ENCODE measurements around the gene HOXA11.

Gene HOXA11

DNA sequence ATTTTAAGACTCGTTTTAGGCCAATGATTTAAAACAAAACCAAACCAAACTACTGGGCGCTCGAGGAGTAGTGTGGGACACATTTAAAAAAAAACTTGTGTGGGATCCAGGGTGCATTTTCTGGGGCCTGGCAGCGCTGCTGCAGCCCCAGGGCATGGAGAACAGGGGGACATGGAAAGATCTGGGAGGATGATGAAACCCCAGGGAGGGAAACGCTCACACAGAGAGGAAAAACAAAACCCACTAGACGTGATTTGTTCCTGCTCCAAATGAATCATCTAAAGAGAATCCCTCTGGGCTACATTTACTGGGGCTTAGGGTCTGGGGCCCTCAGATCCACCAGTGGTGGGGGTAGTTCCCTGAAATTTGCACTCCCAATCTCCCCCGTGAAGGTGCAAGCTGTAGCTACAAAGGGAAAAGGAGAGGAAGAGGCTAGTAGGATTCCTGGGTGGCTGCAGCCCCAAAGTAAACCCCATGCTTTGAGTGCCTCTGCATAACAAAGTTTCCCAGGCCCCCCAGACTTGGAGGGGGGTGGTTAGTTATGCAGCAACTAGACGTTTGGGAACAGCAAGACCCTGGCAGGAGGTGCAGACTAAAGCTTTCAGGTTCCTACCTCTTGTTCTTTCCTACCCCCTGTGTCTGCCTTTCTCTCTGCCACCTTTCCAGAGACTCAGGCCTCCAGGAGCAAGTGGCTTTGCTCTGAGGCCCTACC is 29.4 kb upstream of the HOXA11 start:
- H3K9ac ChIP-seq (ENCODE audit: low read depth in 1 of 2, low read length in 2 of 2), result no peak overlapping the region
- H3K4me1 ChIP-seq (ENCODE audit: control insufficient read depth in 2 of 2, insufficient read depth in 2 of 2, low read length in 2 of 2), result peaks cover 22 to 27% of the 10 kb centered on the region in 2 donors
- no peak overlapping the region for H3K4me3 ChIP-seq (ENCODE audit: low read length in 2 of 2)
- no peaks in the 10 kb centered on the region for H3K36me3 ChIP-seq (ENCODE audit: control insufficient read depth in 2 of 2, insufficient read depth in 2 of 2, low read length in 2 of 2)
- H3K27ac ChIP-seq (ENCODE audit: low read depth in 2 of 2, low read length in 2 of 2), result no peak overlapping the region
- no peaks in the 10 kb centered on the region for H3K9me3 ChIP-seq (ENCODE audit: control insufficient read depth in 2 of 2, low read length in 2 of 2)
- peaks cover 2 to 12% of the 10 kb centered on the region in 2 donors for H3K27me3 ChIP-seq (ENCODE audit: control insufficient read depth in 2 of 2, insufficient read depth in 2 of 2, low read length in 2 of 2)

DNA sequence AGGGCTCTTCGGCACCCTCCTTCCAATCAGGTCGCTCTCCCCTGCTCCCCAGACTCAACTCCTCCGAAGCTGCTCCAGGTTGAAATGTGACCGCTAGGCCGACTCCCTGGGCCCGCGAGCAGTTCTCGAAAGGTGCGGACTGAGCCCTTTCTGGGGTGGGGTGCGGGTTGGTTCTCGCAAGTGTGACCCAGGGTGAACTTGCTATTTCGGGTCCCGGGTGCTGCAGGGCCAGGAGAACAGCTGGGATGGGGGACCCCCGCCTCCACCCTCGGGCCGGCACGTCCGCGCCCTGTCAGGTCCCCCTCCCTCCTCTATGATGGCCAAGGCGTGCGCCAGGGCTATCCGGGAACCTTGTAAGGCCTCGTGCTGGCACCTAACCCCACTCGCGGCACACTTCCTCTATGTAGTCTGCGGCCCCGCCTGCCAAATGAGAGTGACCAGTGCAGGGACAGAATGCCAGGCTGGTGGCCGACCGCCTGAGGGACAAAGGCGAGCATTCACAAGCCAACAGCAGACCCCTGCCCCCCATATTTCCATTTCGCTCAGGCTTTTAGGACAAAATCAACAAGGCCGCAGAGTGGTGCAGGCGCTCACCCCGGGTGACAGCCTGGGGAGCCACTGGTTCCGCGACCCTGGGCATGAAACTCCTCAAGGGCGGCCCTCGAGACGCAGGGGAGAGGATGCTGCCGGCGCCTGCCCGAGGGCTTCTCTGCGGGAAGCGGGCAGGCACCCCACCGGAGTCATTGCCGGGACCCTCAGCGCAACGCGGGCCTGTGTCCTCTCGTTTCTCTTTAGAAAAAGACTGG is 28.6 kb upstream of the HOXA11 start:
- no peaks in the 10 kb centered on the region for H3K36me3 ChIP-seq (ENCODE audit: control insufficient read depth in 2 of 2, insufficient read depth in 2 of 2, low read length in 2 of 2)
- H3K27me3 ChIP-seq (ENCODE audit: control insufficient read depth in 2 of 2, insufficient read depth in 2 of 2, low read length in 2 of 2), result peaks cover 2 to 12% of the 10 kb centered on the region in 2 donors
- peaks cover 29 to 33% of the 10 kb centered on the region in 2 donors for H3K4me1 ChIP-seq (ENCODE audit: control insufficient read depth in 2 of 2, insufficient read depth in 2 of 2, low read length in 2 of 2)
- no peak overlapping the region for H3K4me3 ChIP-seq (ENCODE audit: low read length in 2 of 2)
- no peak overlapping the region for H3K27ac ChIP-seq (ENCODE audit: low read depth in 2 of 2, low read length in 2 of 2)
- H3K9ac ChIP-seq (ENCODE audit: low read depth in 1 of 2, low read length in 2 of 2), result no peak overlapping the region
- no peaks in the 10 kb centered on the region for H3K9me3 ChIP-seq (ENCODE audit: control insufficient read depth in 2 of 2, low read length in 2 of 2)

GRCh38 chr7:27212497-27213432 is 27.7 kb upstream of the HOXA11 start:
- Histone ChIP-seq H3K4me1 (ENCODE audit: control insufficient read depth in 2 of 2, insufficient read depth in 2 of 2, low read length in 2 of 2) (peaks cover 34 to 40% of the 10 kb centered on the region in 2 donors), H3K27me3 (ENCODE audit: control insufficient read depth in 2 of 2, insufficient read depth in 2 of 2, low read length in 2 of 2) (peaks cover 2 to 16% of the 10 kb centered on the region in 2 donors), H3K9me3 (ENCODE audit: control insufficient read depth in 2 of 2, low read length in 2 of 2) (no peaks in the 10 kb centered on the region), H3K27ac (ENCODE audit: low read depth in 2 of 2, low read length in 2 of 2) (no peak overlapping the region), H3K36me3 (ENCODE audit: control insufficient read depth in 2 of 2, insufficient read depth in 2 of 2, low read length in 2 of 2) (no peaks in the 10 kb centered on the region), H3K4me3 (ENCODE audit: low read length in 2 of 2) (no peak overlapping the region), H3K9ac (ENCODE audit: low read depth in 1 of 2, low read length in 2 of 2) (no peak overlapping the region)

DNA sequence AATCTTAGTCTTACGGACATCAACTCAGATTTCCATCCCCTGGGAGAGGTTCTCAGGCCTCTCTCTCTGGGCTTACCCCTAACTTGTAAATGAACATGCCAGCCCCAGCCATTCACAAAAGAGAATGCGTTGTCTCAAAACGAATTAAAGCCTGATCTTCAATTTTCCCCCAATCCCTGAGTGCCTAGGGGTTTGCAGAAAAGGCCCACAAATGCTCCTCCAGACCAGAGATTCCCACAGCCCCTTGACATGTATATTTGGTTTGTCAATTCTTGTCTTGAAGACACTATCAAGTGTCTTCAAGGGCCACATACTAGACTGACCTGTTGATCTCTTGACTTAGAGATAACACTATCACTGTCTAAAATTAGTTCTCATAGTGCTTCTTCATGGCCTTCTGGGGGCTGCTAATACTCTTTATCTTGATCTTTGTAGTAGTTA is 26.8 kb upstream of the HOXA11 start:
- Histone ChIP-seq H3K9ac (ENCODE audit: low read depth in 1 of 2, low read length in 2 of 2) (no peak overlapping the region), H3K4me3 (ENCODE audit: low read length in 2 of 2) (no peak overlapping the region), H3K4me1 (ENCODE audit: control insufficient read depth in 2 of 2, insufficient read depth in 2 of 2, low read length in 2 of 2) (peaks cover 36 to 43% of the 10 kb centered on the region in 2 donors), H3K9me3 (ENCODE audit: control insufficient read depth in 2 of 2, low read length in 2 of 2) (no peaks in the 10 kb centered on the region), H3K27ac (ENCODE audit: low read depth in 2 of 2, low read length in 2 of 2) (no peak overlapping the region), H3K27me3 (ENCODE audit: control insufficient read depth in 2 of 2, insufficient read depth in 2 of 2, low read length in 2 of 2) (peaks cover 2 to 16% of the 10 kb centered on the region in 2 donors), H3K36me3 (ENCODE audit: control insufficient read depth in 2 of 2, insufficient read depth in 2 of 2, low read length in 2 of 2) (no peaks in the 10 kb centered on the region)

GRCh38 chr7:27211084-27211446 is 26.0 kb upstream of the HOXA11 start:
- peak overlapping the region in 1 of 2 donors; percentile 62 for H3K9ac ChIP-seq (ENCODE audit: low read depth in 1 of 2, low read length in 2 of 2)
- peaks cover 36 to 46% of the 10 kb centered on the region in 2 donors for H3K4me1 ChIP-seq (ENCODE audit: control insufficient read depth in 2 of 2, insufficient read depth in 2 of 2, low read length in 2 of 2)
- peak overlapping the region; percentile 80 to 87 for H3K27ac ChIP-seq (ENCODE audit: low read depth in 2 of 2, low read length in 2 of 2)
- H3K36me3 ChIP-seq (ENCODE audit: control insufficient read depth in 2 of 2, insufficient read depth in 2 of 2, low read length in 2 of 2), result no peaks in the 10 kb centered on the region
- peak overlapping the region; percentile 51 to 71 for H3K4me3 ChIP-seq (ENCODE audit: low read length in 2 of 2)
- peaks cover 2 to 14% of the 10 kb centered on the region in 2 donors for H3K27me3 ChIP-seq (ENCODE audit: control insufficient read depth in 2 of 2, insufficient read depth in 2 of 2, low read length in 2 of 2)
- H3K9me3 ChIP-seq (ENCODE audit: control insufficient read depth in 2 of 2, low read length in 2 of 2), result no peaks in the 10 kb centered on the region

- Histone ChIP-seq H3K9me3 (ENCODE audit: control insufficient read depth in 2 of 2, low read length in 2 of 2) (no peaks in the 10 kb centered on the region), H3K27ac (ENCODE audit: low read depth in 2 of 2, low read length in 2 of 2) (peak overlapping the region; percentile 80 to 87), H3K27me3 (ENCODE audit: control insufficient read depth in 2 of 2, insufficient read depth in 2 of 2, low read length in 2 of 2) (peaks cover 4 to 19% of the 10 kb centered on the region in 2 donors), H3K36me3 (ENCODE audit: control insufficient read depth in 2 of 2, insufficient read depth in 2 of 2, low read length in 2 of 2) (no peaks in the 10 kb centered on the region), H3K4me1 (ENCODE audit: control insufficient read depth in 2 of 2, insufficient read depth in 2 of 2, low read length in 2 of 2) (peaks cover 39 to 47% of the 10 kb centered on the region in 2 donors), H3K4me3 (ENCODE audit: low read length in 2 of 2) (peak overlapping the region; percentile 51 to 71), H3K9ac (ENCODE audit: low read depth in 1 of 2, low read length in 2 of 2) (peak overlapping the region; percentile 26 to 62)
Observed at GRCh38 chr7:27210441-27211083, 25.5 kb upstream of the HOXA11 start.

DNA sequence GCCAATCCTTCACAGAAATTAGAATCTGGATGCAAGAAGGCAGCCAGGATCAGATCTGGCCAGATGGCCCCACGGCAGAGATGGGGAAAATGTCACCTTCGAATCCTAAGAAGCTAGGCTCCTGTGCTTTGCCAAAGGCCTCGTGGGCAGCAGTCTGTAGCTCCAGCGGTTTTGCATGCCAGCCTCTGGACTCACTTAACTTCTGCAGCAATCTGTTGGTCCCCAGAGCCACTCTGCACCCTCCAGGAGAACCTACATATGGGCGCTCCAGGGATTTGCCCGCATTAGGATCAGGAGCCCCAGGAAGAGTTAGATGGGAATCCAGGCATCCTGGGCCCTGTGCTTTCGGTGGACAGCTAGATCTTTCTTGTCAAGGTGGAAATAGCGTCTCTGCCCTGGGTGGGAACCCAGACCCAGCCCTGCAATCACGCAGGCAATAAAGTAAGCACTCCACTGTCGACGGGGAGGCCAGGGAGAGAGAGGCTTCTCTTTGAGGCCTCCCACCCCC is 25.0 kb upstream of the HOXA11 start:
- Histone ChIP-seq H3K4me3 (ENCODE audit: low read length in 2 of 2) (peak overlapping the region; percentile 51 to 71), H3K27me3 (ENCODE audit: control insufficient read depth in 2 of 2, insufficient read depth in 2 of 2, low read length in 2 of 2) (peaks cover 6 to 23% of the 10 kb centered on the region in 2 donors), H3K9me3 (ENCODE audit: control insufficient read depth in 2 of 2, low read length in 2 of 2) (no peaks in the 10 kb centered on the region), H3K27ac (ENCODE audit: low read depth in 2 of 2, low read length in 2 of 2) (peak overlapping the region; percentile 80 to 87), H3K4me1 (ENCODE audit: control insufficient read depth in 2 of 2, insufficient read depth in 2 of 2, low read length in 2 of 2) (peaks cover 41 to 49% of the 10 kb centered on the region in 2 donors), H3K36me3 (ENCODE audit: control insufficient read depth in 2 of 2, insufficient read depth in 2 of 2, low read length in 2 of 2) (no peaks in the 10 kb centered on the region), H3K9ac (ENCODE audit: low read depth in 1 of 2, low read length in 2 of 2) (peak overlapping the region; percentile 26 to 62)

GRCh38 chr7:27208998-27209397 is 24.0 kb upstream of the HOXA11 start:
- peak overlapping the region in 1 of 2 donors; percentile 80 for H3K27ac ChIP-seq (ENCODE audit: low read depth in 2 of 2, low read length in 2 of 2)

DNA sequence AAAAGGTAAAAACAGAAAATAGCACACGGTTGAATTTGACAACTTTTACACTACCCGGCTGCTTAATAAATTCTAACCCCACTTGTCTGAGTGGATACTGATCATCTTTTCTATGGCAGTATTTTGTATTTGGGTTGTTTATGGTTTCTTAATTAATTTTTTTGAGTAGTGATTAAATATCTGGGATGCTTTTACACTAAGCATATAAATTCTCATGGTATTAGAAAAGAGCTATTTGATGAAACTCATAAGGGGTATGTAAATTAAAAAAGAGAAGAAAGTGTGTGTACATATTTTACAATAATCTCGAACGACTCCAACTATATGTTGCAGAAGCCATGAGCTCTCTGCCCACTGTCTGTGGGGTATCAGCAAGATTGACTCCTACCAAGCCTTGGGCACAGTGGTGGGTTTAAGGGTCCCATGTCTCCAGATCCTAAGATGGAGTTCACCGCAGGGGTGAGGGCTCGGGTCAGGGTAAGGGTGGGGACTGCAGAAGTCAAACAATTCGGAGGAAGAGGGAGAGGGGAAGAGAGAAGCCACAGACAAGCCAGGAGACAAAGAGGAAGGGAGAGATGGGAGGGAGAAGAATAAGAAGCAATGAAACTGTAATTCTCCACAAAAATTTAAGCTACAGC is 22.4 kb upstream of the HOXA11 start:
- Histone ChIP-seq H3K36me3 (ENCODE audit: control insufficient read depth in 2 of 2, insufficient read depth in 2 of 2, low read length in 2 of 2) (no peaks in the 10 kb centered on the region), H3K4me1 (ENCODE audit: control insufficient read depth in 2 of 2, insufficient read depth in 2 of 2, low read length in 2 of 2) (peaks cover 41 to 60% of the 10 kb centered on the region in 2 donors)

More at GRCh38 chr7:27208998-27209397, 24.0 kb upstream of the HOXA11 start:
- Histone ChIP-seq H3K4me1 (ENCODE audit: control insufficient read depth in 2 of 2, insufficient read depth in 2 of 2, low read length in 2 of 2) (peaks cover 41 to 58% of the 10 kb centered on the region in 2 donors), H3K9me3 (ENCODE audit: control insufficient read depth in 2 of 2, low read length in 2 of 2) (no peaks in the 10 kb centered on the region), H3K9ac (ENCODE audit: low read depth in 1 of 2, low read length in 2 of 2) (no peak overlapping the region), H3K27me3 (ENCODE audit: control insufficient read depth in 2 of 2, insufficient read depth in 2 of 2, low read length in 2 of 2) (peaks cover 12 to 28% of the 10 kb centered on the region in 2 donors), H3K4me3 (ENCODE audit: low read length in 2 of 2) (no peak overlapping the region), H3K36me3 (ENCODE audit: control insufficient read depth in 2 of 2, insufficient read depth in 2 of 2, low read length in 2 of 2) (no peaks in the 10 kb centered on the region)

More for the DNA sequence above, 22.4 kb upstream of the HOXA11 start:
- Histone ChIP-seq H3K9me3 (ENCODE audit: control insufficient read depth in 2 of 2, low read length in 2 of 2) (no peaks in the 10 kb centered on the region), H3K4me3 (ENCODE audit: low read length in 2 of 2) (peak overlapping the region; percentile 37 to 92), H3K27me3 (ENCODE audit: control insufficient read depth in 2 of 2, insufficient read depth in 2 of 2, low read length in 2 of 2) (peaks cover 12 to 28% of the 10 kb centered on the region in 2 donors), H3K9ac (ENCODE audit: low read depth in 1 of 2, low read length in 2 of 2) (peak overlapping the region; percentile 63 to 92), H3K27ac (ENCODE audit: low read depth in 2 of 2, low read length in 2 of 2) (peak overlapping the region; percentile 65 to 95)
